ENCODE data around the gene ZNF423. TPM values are rescaled to one million over a fixed set of nuclear protein-coding genes. Genes with fewer than 3 reads are reported as not detected.

The ZNF423 gene
- total RNA-seq, 4 donors from 2014 or later = 1.4 to 20.6 (median 4.7) TPM

- Histone ChIP-seq H3K27ac (peak overlapping the region; percentile 60 to 81 (median 74)), H3K4me3 (no peak overlapping the region), H3K36me3 (no peaks in the 10 kb centered on the region), H3K4me1 (peaks cover 0 to 43% (median 3%) of the 10 kb centered on the region in 4 donors), H3K27me3 (peaks cover 0 to 6% of the 10 kb centered on the region in 2 donors), H3K9me3 (no peaks in the 10 kb centered on the region)
- no peak for TF ChIP-seq CTCF (IDR thresholded peaks at IDR 0.05)
- no peak for TF ChIP-seq POLR2A (IDR thresholded peaks at IDR 0.05)
- no peak for DNase-seq
Measured at GRCh38 chr16:49833796-49834530, 21.9 kb downstream of the ZNF423 start.

GRCh38 chr16:49833085-49833484 lies 22.8 kb downstream of the ZNF423 start:
- TF ChIP-seq CTCF (IDR thresholded peaks at IDR 0.05) = no peak
- no peak for TF ChIP-seq POLR2A (IDR thresholded peaks at IDR 0.05)
- peaks cover 0 to 36% (median 3%) of the 10 kb centered on the region in 4 donors for H3K4me1 ChIP-seq
- no peaks in the 10 kb centered on the region for H3K36me3 ChIP-seq
- peak overlapping the region; percentile 64 to 81 (median 73) for H3K27ac ChIP-seq
- no peaks in the 10 kb centered on the region for H3K9me3 ChIP-seq
- H3K27me3 ChIP-seq = no peaks in the 10 kb centered on the region
- H3K4me3 ChIP-seq = no peak overlapping the region
- DNase-seq = peak in 1 of 3 donors; percentile 69

GRCh38 chr16:49832177-49832576 lies 23.7 kb downstream of the ZNF423 start:
- no peak for DNase-seq
- no peak for TF ChIP-seq POLR2A (IDR thresholded peaks at IDR 0.05)
- no peak for TF ChIP-seq CTCF (IDR thresholded peaks at IDR 0.05)
- Histone ChIP-seq H3K4me3 (no peak overlapping the region), H3K36me3 (no peaks in the 10 kb centered on the region), H3K27ac (peak overlapping the region; percentile 64 to 81 (median 73)), H3K4me1 (peaks cover 0 to 42% (median 3%) of the 10 kb centered on the region in 4 donors), H3K27me3 (no peaks in the 10 kb centered on the region), H3K9me3 (no peaks in the 10 kb centered on the region)

- H3K4me1 ChIP-seq = peaks cover 0 to 42% (median 3%) of the 10 kb centered on the region in 4 donors
- H3K4me3 ChIP-seq = no peak overlapping the region
- H3K27me3 ChIP-seq = no peaks in the 10 kb centered on the region
- TF ChIP-seq CTCF (IDR thresholded peaks at IDR 0.05) (no peak), POLR2A (IDR thresholded peaks at IDR 0.05) (no peak)
- no peaks in the 10 kb centered on the region for H3K36me3 ChIP-seq
- DNase-seq = no peak
- no peaks in the 10 kb centered on the region for H3K9me3 ChIP-seq
- no peak overlapping the region for H3K27ac ChIP-seq
Measured at GRCh38 chr16:49830873-49831272, 25.0 kb downstream of the ZNF423 start.

- TF ChIP-seq POLR2A (IDR thresholded peaks at IDR 0.05) = no peak
- no peaks in the 10 kb centered on the region for H3K9me3 ChIP-seq
- H3K36me3 ChIP-seq = no peaks in the 10 kb centered on the region
- no peak overlapping the region for H3K4me3 ChIP-seq
- peak overlapping the region in 3 of 4 donors; percentile 38 to 56 (median 40) for H3K27ac ChIP-seq
- H3K27me3 ChIP-seq = no peaks in the 10 kb centered on the region
- DNase-seq = no peak
- peaks cover 0 to 21% (median 0%) of the 10 kb centered on the region in 4 donors for H3K4me1 ChIP-seq
Measured at GRCh38 chr16:49828533-49829267, 27.2 kb downstream of the ZNF423 start.

Data from Peyer's patch (tissue), 4 donors.